ENCODE results near the gene CEP131.

Gene CEP131

GRCh38 chr17:81247339-81247990 is 24.7 kb upstream of the CEP131 start:
- no peak for DNase-seq (ENCODE audit: low read depth)
- H3K4me3 ChIP-seq (replicated peaks; ENCODE audit: low read depth, low read length): no peak overlapping the region
- TF ChIP-seq CTCF (IDR thresholded peaks at IDR 0.05; ENCODE audit: low read length, missing control alignments): no peak

GRCh38 chr17:81246679-81247338 is 24.0 kb upstream of the CEP131 start:
- DNase-seq (ENCODE audit: low read depth): no peak
- no peak overlapping the region for H3K4me3 ChIP-seq (replicated peaks; ENCODE audit: low read depth, low read length)
- TF ChIP-seq CTCF (IDR thresholded peaks at IDR 0.05; ENCODE audit: low read length, missing control alignments): no peak

GRCh38 chr17:81246343-81246670 is 23.5 kb upstream of the CEP131 start:
- no peak overlapping the region for H3K4me3 ChIP-seq (replicated peaks; ENCODE audit: low read depth, low read length)
- no peak for DNase-seq (ENCODE audit: low read depth)
- TF ChIP-seq CTCF (IDR thresholded peaks at IDR 0.05; ENCODE audit: low read length, missing control alignments): no peak

- TF ChIP-seq CTCF (IDR thresholded peaks at IDR 0.05; ENCODE audit: low read length, missing control alignments): no peak
- no peak for DNase-seq (ENCODE audit: low read depth)
- no peak overlapping the region for H3K4me3 ChIP-seq (replicated peaks; ENCODE audit: low read depth, low read length)
Observed at GRCh38 chr17:81245665-81246342, 23.0 kb upstream of the CEP131 start.

- no peak for TF ChIP-seq CTCF (IDR thresholded peaks at IDR 0.05; ENCODE audit: low read length, missing control alignments)
- no peak overlapping the region for H3K4me3 ChIP-seq (replicated peaks; ENCODE audit: low read depth, low read length)
- DNase-seq (ENCODE audit: low read depth): no peak
Observed at GRCh38 chr17:81245024-81245664, 22.4 kb upstream of the CEP131 start.

GRCh38 chr17:81244358-81245023 is 21.7 kb upstream of the CEP131 start:
- H3K4me3 ChIP-seq (replicated peaks; ENCODE audit: low read depth, low read length): no peak overlapping the region
- no peak for TF ChIP-seq CTCF (IDR thresholded peaks at IDR 0.05; ENCODE audit: low read length, missing control alignments)
- DNase-seq (ENCODE audit: low read depth): no peak

All from fibroblast of pulmonary artery (primary cell).